ENCODE data around the gene C19orf67.
A peak's percentile ranks its signal among the peaks of the same experiment; 100 is the strongest.

The C19orf67 gene

DNA sequence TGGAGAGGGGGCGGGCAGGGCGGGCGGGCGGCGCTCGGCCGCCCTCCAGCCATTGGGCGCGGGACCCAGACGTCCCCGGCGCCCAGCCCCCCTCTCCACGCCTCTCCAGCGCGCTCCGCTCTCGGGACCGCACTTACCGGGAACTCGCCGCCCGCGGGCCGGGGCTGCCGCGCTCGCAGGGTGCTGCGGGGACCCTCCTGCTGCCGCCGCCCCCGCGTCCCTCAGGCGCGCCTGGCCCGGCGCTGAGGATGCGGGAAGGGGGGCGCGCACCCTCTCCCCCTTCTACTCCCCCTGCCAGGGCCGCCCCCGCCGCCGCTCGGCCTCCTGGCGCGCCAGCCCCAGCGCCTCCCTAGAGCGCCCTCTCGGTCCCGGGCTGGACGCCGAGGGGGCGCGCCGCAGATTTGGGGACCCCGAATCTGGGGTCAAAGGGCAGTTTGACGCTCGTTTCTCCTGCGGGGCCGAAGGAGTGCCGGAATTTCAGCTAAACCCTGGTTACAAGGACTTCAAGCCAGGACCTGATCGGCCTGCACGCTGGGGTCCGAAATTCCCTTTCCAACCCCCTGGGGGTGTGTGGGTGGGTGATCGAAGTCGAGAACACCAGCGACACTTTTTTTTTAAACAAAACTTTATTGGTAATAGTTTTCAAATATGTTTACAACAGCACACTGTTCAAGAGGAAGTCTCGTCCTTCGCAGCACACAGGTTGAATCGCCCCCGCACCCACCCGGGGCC lies 5.7 kb upstream of the C19orf67 start:
- TF ChIP-seq SIN3A (IDR thresholded peaks at IDR 0.05; ENCODE audit: borderline replicate concordance, insufficient read depth, low read length) (peak; percentile 24; the same call in 1 of the 2 replicates), POLR2AphosphoS5 (IDR thresholded peaks at IDR 0.05; ENCODE audit: low read depth, low read length) (no peak; the same call in 1 of the 2 replicates)

DNA sequence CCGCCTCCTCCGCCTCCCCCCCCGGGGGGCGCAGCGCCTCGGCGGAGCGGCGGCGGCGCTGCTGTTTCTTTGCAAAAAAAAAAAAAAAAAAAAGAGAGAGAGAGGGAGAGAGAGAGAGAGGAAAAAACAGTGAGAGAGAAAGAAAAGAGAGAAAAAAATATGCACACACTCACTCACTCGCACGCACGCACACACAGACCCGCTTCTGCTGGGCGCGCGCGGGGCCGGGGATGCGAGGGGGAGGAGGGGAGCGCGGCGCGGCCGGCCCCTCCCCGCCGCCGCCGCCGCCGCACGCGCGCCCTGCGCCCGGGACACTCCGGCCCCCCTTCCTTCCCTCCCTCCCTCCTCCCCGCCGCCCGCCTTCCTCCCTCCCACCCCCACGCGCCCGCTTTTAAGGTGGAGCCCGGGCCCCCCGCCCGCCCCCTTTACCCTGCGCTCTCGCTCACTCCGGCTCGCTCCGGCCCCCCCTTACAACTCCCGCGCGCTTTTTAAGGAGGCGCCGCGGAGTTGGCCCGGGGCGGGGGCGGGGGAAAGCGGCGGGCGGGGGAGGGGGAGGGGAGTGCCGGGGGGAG lies 5.0 kb upstream of the C19orf67 start, which contains the start of gene SAMD1:
TSS of gene SAMD1 (minus strand) at position 243 of the 572 bp plus-strand sequence.
- TF ChIP-seq SIN3A (IDR thresholded peaks at IDR 0.05; ENCODE audit: borderline replicate concordance, insufficient read depth, low read length), result no peak
- TF ChIP-seq FOXP2 (optimal IDR thresholded peaks at IDR 0.05; ENCODE audit: borderline replicate concordance, extremely low read depth, extremely low read length, insufficient read depth), result no peak
- no peak for TF ChIP-seq TAF1 (IDR thresholded peaks at IDR 0.05; ENCODE audit: borderline replicate concordance, insufficient read depth, low read length)
- TF ChIP-seq POLR2AphosphoS5 (IDR thresholded peaks at IDR 0.05; ENCODE audit: low read depth, low read length), result no peak

DNA sequence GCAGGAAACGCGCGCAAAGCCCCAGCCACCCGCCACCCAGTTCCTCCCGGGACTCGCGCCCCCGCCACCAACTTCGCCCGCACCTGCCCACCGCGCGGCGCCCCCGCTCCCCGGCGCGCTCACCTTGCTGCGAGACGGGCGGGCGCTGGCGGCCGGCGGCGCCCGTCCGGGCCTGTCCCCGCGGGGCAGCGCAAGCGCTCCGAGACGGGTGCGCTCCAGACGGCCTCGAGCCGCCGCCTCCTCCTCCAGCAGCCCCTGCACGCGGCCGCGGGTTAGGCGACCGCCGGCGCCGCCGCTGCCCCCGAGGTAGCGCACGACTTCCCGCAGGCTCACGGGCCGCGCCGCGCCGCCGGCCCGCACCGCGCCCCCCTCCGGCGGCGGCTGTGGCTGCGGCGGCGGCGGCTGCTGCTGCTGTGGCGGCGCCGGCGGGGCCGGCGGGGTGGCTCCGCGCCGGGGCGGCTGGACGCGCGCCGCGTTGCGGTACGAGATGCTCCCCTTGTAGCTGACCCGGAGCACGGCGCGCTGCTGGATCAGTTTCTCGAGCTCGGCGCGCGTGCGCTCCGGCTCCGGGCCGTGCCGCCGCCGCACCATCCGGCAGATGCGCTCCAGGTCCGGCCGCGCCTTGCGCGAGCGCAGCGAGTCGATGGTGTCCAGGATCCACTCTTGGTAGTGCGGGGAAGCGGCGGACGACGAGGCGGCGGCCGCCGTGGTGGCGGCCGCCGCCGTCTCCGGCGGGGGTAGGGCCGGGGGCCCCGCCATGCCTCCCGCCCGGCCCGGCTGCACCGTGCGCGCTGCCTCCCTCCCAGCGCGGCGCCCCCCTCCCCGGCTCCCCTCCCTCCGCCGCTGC lies 4.3 kb upstream of the C19orf67 start:
- TF ChIP-seq TAF1 (IDR thresholded peaks at IDR 0.05; ENCODE audit: borderline replicate concordance, insufficient read depth, low read length) (no peak), SIN3A (IDR thresholded peaks at IDR 0.05; ENCODE audit: borderline replicate concordance, insufficient read depth, low read length) (no peak), POLR2AphosphoS5 (IDR thresholded peaks at IDR 0.05; ENCODE audit: low read depth, low read length) (no peak), FOXP2 (optimal IDR thresholded peaks at IDR 0.05; ENCODE audit: borderline replicate concordance, extremely low read depth, extremely low read length, insufficient read depth) (peak; percentile 6)
- TF ChIP-seq, protein P1, sequence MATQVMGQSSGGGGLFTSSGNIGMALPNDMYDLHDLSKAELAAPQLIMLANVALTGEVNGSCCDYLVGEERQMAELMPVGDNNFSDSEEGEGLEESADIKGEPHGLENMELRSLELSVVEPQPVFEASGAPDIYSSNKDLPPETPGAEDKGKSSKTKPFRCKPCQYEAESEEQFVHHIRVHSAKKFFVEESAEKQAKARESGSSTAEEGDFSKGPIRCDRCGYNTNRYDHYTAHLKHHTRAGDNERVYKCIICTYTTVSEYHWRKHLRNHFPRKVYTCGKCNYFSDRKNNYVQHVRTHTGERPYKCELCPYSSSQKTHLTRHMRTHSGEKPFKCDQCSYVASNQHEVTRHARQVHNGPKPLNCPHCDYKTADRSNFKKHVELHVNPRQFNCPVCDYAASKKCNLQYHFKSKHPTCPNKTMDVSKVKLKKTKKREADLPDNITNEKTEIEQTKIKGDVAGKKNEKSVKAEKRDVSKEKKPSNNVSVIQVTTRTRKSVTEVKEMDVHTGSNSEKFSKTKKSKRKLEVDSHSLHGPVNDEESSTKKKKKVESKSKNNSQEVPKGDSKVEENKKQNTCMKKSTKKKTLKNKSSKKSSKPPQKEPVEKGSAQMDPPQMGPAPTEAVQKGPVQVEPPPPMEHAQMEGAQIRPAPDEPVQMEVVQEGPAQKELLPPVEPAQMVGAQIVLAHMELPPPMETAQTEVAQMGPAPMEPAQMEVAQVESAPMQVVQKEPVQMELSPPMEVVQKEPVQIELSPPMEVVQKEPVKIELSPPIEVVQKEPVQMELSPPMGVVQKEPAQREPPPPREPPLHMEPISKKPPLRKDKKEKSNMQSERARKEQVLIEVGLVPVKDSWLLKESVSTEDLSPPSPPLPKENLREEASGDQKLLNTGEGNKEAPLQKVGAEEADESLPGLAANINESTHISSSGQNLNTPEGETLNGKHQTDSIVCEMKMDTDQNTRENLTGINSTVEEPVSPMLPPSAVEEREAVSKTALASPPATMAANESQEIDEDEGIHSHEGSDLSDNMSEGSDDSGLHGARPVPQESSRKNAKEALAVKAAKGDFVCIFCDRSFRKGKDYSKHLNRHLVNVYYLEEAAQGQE (IDR thresholded peaks at IDR 0.05; ENCODE audit: insufficient read depth in 1 of 2, low read depth in 2 of 2, low read length in 2 of 2), result no peak

DNA sequence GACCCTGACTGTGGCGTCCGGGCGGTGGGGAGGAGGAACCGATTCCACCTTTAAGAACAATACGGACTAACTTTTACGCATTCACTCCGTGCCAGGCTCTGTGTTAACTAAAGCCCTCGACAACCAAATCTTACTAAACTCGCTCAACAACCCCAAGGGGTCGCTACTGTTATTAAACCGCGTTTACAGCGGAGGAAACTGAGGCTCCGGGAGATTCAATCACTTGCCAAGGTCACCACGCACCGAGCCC lies 3.8 kb upstream of the C19orf67 start:
- no peak for TF ChIP-seq TAF1 (IDR thresholded peaks at IDR 0.05; ENCODE audit: borderline replicate concordance, insufficient read depth, low read length)
- TF ChIP-seq FOXP2 (optimal IDR thresholded peaks at IDR 0.05; ENCODE audit: borderline replicate concordance, extremely low read depth, extremely low read length, insufficient read depth), result no peak
- TF ChIP-seq, protein P1 (IDR thresholded peaks at IDR 0.05; ENCODE audit: insufficient read depth in 1 of 2, low read depth in 2 of 2, low read length in 2 of 2), result no peak
- TF ChIP-seq SIN3A (IDR thresholded peaks at IDR 0.05; ENCODE audit: borderline replicate concordance, insufficient read depth, low read length), result no peak
- no peak for TF ChIP-seq POLR2AphosphoS5 (IDR thresholded peaks at IDR 0.05; ENCODE audit: low read depth, low read length)

DNA sequence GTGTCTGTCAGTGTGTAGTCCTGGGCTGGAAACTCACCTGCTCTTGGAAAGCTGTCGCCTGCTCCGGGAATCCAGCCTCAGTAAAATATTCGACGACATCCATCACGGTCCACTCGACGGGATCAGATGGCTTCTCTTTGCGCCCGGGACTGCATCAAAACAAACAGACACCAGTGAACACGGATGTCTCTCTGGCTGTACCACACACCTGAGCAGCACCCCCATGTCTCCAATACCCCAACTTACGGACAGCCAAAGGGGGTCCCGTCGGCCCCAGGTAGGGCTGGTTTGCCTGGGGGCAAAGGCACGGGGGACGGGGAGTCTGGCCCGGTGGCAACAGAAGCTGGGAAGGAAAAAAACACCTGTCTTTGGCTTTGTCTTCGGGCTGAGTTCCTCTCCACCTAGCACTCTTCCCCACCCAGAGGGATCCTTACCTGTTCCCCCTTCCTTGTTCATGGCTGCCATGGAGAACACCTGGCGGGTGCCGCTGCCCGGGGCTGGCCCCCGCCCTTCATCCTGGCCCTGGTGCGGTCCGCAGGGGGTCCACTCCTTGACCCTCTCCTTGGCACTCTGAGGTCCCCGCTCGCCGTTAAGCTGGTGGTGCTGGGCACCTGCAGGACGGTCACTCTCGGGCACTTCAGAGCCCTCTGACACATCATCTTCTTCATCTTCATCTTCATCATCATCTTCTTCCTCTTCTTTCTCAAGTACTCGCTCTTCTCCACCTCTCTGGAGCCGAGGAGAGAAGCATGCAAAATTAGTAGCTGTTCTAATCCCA lies 3.2 kb upstream of the C19orf67 start:
- TF ChIP-seq, protein P1 (IDR thresholded peaks at IDR 0.05; ENCODE audit: insufficient read depth in 1 of 2, low read depth in 2 of 2, low read length in 2 of 2), result no peak
- TF ChIP-seq POLR2AphosphoS5 (IDR thresholded peaks at IDR 0.05; ENCODE audit: low read depth, low read length) (no peak), SIN3A (IDR thresholded peaks at IDR 0.05; ENCODE audit: borderline replicate concordance, insufficient read depth, low read length) (no peak)
